ENCODE measurements around the gene COPB2. TPM values are rescaled to one million over a fixed set of nuclear protein-coding genes. Genes with fewer than 3 reads are reported as not detected.
A peak's percentile ranks its signal among the peaks of the same experiment; 100 is the strongest.

Gene COPB2
- total and polyA plus RNA-seq, 11 donors: 17.7 to 80.2 (median 62.3) TPM

- ATAC-seq: no peak
- intact Hi-C loops (cut with DNase I): loop anchor here in 1 of 10 donors (5.0 kb wide), 1 partner anchor 395 kb away; no protein-coding TSS in a partner anchor
- no peak for DNase-seq
- Histone ChIP-seq H3K4me1 (peaks cover 0 to 8% (median 2%) of the 10 kb centered on the region in 12 donors), H3K27ac (no peak overlapping the region), H3K4me3 (no peak overlapping the region), H3K9me3 (no peaks in the 10 kb centered on the region), H3K36me3 (no peaks in the 10 kb centered on the region), H3K27me3 (peaks cover 0 to 31% (median 9%) of the 10 kb centered on the region in 9 donors)
- TF ChIP-seq CTCF (IDR thresholded peaks at IDR 0.05) (no peak), POLR2A (IDR thresholded peaks at IDR 0.05) (no peak)
- whole genome bisulfite sequencing, 4 donors: 56 to 66% (median 64%) methylated on average over 2 of the region's 2 CpGs
Measured at GRCh38 chr3:139332092-139332491, 57.4 kb downstream of the COPB2 start.

- peak; percentile 97 to 100 (median 98) for TF ChIP-seq CTCF (IDR thresholded peaks at IDR 0.05)
- no peak for TF ChIP-seq POLR2A (IDR thresholded peaks at IDR 0.05)
- no peaks in the 10 kb centered on the region for H3K36me3 ChIP-seq
- ATAC-seq (peak; percentile 86 to 97 (median 96)), DNase-seq (peak; percentile 78 to 93 (median 84))
- no peak overlapping the region for H3K27ac ChIP-seq
- no peaks in the 10 kb centered on the region for H3K9me3 ChIP-seq
- H3K4me3 ChIP-seq: peak overlapping the region in 4 of 12 donors; percentile 18 to 32 (median 29)
- peaks cover 0 to 31% (median 9%) of the 10 kb centered on the region in 9 donors for H3K27me3 ChIP-seq
- H3K4me1 ChIP-seq: peaks cover 0 to 8% (median 2%) of the 10 kb centered on the region in 12 donors
- 7 to 19% (median 9%) methylated on average over 13 to 25 of the region's 25 CpGs for WGBS, 4 donors
- intact Hi-C loops (cut with DNase I): loop anchor here (1.0 to 10.0 kb wide), 9 partner anchors 125 to 735 kb away; partner anchors contain the start of gene CEP70 (in 1 of the 10)
Measured at GRCh38 chr3:139329364-139329850, 60.0 kb downstream of the COPB2 start.

- no peak overlapping the region for H3K27ac ChIP-seq
- TF ChIP-seq CTCF (IDR thresholded peaks at IDR 0.05) (no peak), POLR2A (IDR thresholded peaks at IDR 0.05) (no peak)
- H3K4me1 ChIP-seq: peaks cover 0 to 8% (median 2%) of the 10 kb centered on the region in 12 donors
- ATAC-seq (no peak), DNase-seq (no peak)
- H3K4me3 ChIP-seq: no peak overlapping the region
- intact Hi-C loops (cut with DNase I): loop anchor here (2.0 to 10.0 kb wide), 8 partner anchors 124 to 734 kb away; partner anchors contain the start of gene CEP70 (in 1 of the 10)
- WGBS, 4 donors: 82 to 91% (median 86%) methylated on average over 4 of the region's 4 CpGs
- no peaks in the 10 kb centered on the region for H3K36me3 ChIP-seq
- no peaks in the 10 kb centered on the region for H3K9me3 ChIP-seq
- H3K27me3 ChIP-seq: peaks cover 0 to 31% (median 9%) of the 10 kb centered on the region in 9 donors
Measured at GRCh38 chr3:139328356-139328755, 61.1 kb downstream of the COPB2 start.

GRCh38 chr3:139327861-139328260 is 61.6 kb downstream of the COPB2 start:
- WGBS, 4 donors: 71 to 81% (median 73%) methylated on average over 5 to 8 of the region's 8 CpGs
- ATAC-seq (no peak), DNase-seq (no peak)
- Histone ChIP-seq H3K9me3 (no peaks in the 10 kb centered on the region), H3K27ac (no peak overlapping the region), H3K36me3 (no peaks in the 10 kb centered on the region), H3K4me1 (peaks cover 0 to 8% (median 2%) of the 10 kb centered on the region in 12 donors), H3K27me3 (peaks cover 0 to 31% (median 9%) of the 10 kb centered on the region in 9 donors), H3K4me3 (no peak overlapping the region)
- TF ChIP-seq POLR2A (IDR thresholded peaks at IDR 0.05) (no peak), CTCF (IDR thresholded peaks at IDR 0.05) (no peak)
- intact Hi-C loops (cut with DNase I): loop anchor here (2.0 to 10.0 kb wide), 8 partner anchors 123 to 733 kb away; partner anchors contain the start of gene CEP70 (in 1 of the 10)

All from heart left ventricle (tissue), 16 donors.